Measurements from ENCODE around the gene VSX2. TPM values are rescaled to one million over a fixed set of nuclear protein-coding genes. Genes with fewer than 3 reads are reported as not detected.

The VSX2 gene
- total and polyA plus RNA-seq, 2 experiments from 2014 or later, result 0.49 to 0.52 TPM

- Mint-ChIP-seq H3K27me3 (ENCODE audit: insufficient read depth, low read depth, poor library complexity) (peaks cover 42% of the 10 kb centered on the region), H3K36me3 (ENCODE audit: low read depth) (no peaks in the 10 kb centered on the region; the same call in 2 of the 3 replicates), H3K4me3 (no peak overlapping the region), H3K9me3 (no peaks in the 10 kb centered on the region; the same call in 2 of the 3 replicates), H3K4me1 (peaks cover 43% of the 10 kb centered on the region), H3K27ac (no peak overlapping the region)
- Histone ChIP-seq H3K4me2 (no peak overlapping the region), H3K4me3 (no peak overlapping the region), H3F3A (replicated peaks; ENCODE audit: low read depth) (peaks cover 5% of the 10 kb centered on the region; the same call in 1 of the 2 replicates), H3K4me1 (ENCODE audit: insufficient read depth) (peaks cover 26% of the 10 kb centered on the region), H3K27ac (ENCODE audit: low read depth) (no peak overlapping the region), H2AFZ (no peak overlapping the region), H3K27me3 (ENCODE audit: insufficient read depth) (peaks cover 23% of the 10 kb centered on the region), H3K9me2 (ENCODE audit: insufficient read depth) (no peaks in the 10 kb centered on the region), H3K36me3 (ENCODE audit: insufficient read depth) (no peaks in the 10 kb centered on the region), H3K79me2 (replicated peaks; ENCODE audit: insufficient read depth) (no peaks in the 10 kb centered on the region), H4K20me1 (replicated peaks; ENCODE audit: insufficient read depth) (no peaks in the 10 kb centered on the region)
- TF ChIP-seq NANOG (IDR thresholded peaks at IDR 0.05; ENCODE audit: borderline replicate concordance), result no peak
- no peak for TF ChIP-seq EZH2phosphoT487 (IDR thresholded peaks at IDR 0.05; ENCODE audit: unreplicated experiment)
- no peak for TF ChIP-seq STAT1 (IDR thresholded peaks at IDR 0.05; ENCODE audit: unreplicated experiment)
- TF ChIP-seq REST (IDR thresholded peaks at IDR 0.05; ENCODE audit: unreplicated experiment), result no peak
- no peak for TF ChIP-seq CTCF (conservative IDR thresholded peaks at IDR 0.05; ENCODE audit: low read depth in 2 of 2)
- TF ChIP-seq EZH2 (IDR thresholded peaks at IDR 0.05; ENCODE audit: low read depth, unreplicated experiment), result no peak
- TF ChIP-seq POLR2AphosphoS5 (IDR thresholded peaks at IDR 0.05; ENCODE audit: low read depth), result no peak
- no peak for TF ChIP-seq ZNF462 (CRISPR knock-in tag; IDR thresholded peaks at IDR 0.05)
- no peak for TF ChIP-seq ZNF114 (CRISPR knock-in tag; IDR thresholded peaks at IDR 0.05)
- TF ChIP-seq CREB1 (CRISPR knock-in tag; IDR thresholded peaks at IDR 0.05; ENCODE audit: low read depth), result no peak
- no peak for TF ChIP-seq ZNF331 (CRISPR knock-in tag; IDR thresholded peaks at IDR 0.05; ENCODE audit: low read depth)
- TF ChIP-seq, protein P1, sequence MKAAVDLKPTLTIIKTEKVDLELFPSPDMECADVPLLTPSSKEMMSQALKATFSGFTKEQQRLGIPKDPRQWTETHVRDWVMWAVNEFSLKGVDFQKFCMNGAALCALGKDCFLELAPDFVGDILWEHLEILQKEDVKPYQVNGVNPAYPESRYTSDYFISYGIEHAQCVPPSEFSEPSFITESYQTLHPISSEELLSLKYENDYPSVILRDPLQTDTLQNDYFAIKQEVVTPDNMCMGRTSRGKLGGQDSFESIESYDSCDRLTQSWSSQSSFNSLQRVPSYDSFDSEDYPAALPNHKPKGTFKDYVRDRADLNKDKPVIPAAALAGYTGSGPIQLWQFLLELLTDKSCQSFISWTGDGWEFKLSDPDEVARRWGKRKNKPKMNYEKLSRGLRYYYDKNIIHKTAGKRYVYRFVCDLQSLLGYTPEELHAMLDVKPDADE (IDR thresholded peaks at IDR 0.05), result no peak
- no peak for TF ChIP-seq JUNB (IDR thresholded peaks at IDR 0.05; ENCODE audit: unreplicated experiment)
- no peak for ATAC-seq
- no peak for DNase-seq (ENCODE audit: low spot score)
Observed at GRCh38 chr14:74248017-74248416, 8.8 kb downstream of the VSX2 start.
